Measurements from ENCODE around the gene SBK1. TPM values are rescaled to one million over a fixed set of nuclear protein-coding genes. Genes with fewer than 3 reads are reported as not detected.

SBK1 gene
- total RNA-seq, 1 experiment from 2014 or later = 18.4 TPM

DNA sequence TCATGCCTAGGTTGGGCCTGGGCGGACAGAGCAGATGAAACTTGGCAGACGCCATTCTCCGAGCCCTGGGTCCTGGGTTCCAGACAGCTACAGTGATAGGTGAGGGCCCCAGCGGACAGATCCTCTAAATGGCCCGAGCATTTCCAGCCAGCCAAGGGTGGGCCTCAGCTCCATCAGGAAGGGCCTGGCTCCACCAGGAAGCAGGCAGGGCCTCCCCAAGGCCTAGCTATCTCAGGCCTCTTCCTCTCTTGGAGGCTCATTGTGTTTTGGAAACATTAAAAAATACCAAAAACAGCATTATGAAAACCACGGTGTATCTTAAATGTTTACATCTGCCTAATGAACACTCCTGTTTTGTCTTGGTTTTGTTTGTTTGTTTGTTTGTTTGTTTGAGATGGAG, 38.2 kb upstream of the SBK1 start:
- Histone ChIP-seq H3K9me3 (ENCODE audit: insufficient read depth, low read depth) (no peaks in the 10 kb centered on the region), H3K79me2 (ENCODE audit: low read depth) (no peaks in the 10 kb centered on the region), H3K36me3 (ENCODE audit: low read depth) (no peaks in the 10 kb centered on the region), H3K27ac (no peak overlapping the region), H3K4me1 (replicated peaks; ENCODE audit: insufficient read depth) (no peaks in the 10 kb centered on the region), H3K4me2 (no peak overlapping the region), H4K20me1 (ENCODE audit: insufficient read depth) (no peaks in the 10 kb centered on the region), H3K4me3 (no peak overlapping the region), H3K9me2 (ENCODE audit: insufficient read depth) (no peaks in the 10 kb centered on the region), H2AFZ (no peak overlapping the region), H3F3A (ENCODE audit: insufficient read depth, low read depth) (no peaks in the 10 kb centered on the region), H3K27me3 (ENCODE audit: insufficient read depth, low read depth) (peaks cover 5% of the 10 kb centered on the region; the same call in 1 of the 2 replicates)
- no TSS peak for BruUV-seq (replicated peaks)
- no peak for DNase-seq
- no peak for TF ChIP-seq EZH2 (IDR thresholded peaks at IDR 0.05; ENCODE audit: low read depth)
- TF ChIP-seq, protein P1, sequence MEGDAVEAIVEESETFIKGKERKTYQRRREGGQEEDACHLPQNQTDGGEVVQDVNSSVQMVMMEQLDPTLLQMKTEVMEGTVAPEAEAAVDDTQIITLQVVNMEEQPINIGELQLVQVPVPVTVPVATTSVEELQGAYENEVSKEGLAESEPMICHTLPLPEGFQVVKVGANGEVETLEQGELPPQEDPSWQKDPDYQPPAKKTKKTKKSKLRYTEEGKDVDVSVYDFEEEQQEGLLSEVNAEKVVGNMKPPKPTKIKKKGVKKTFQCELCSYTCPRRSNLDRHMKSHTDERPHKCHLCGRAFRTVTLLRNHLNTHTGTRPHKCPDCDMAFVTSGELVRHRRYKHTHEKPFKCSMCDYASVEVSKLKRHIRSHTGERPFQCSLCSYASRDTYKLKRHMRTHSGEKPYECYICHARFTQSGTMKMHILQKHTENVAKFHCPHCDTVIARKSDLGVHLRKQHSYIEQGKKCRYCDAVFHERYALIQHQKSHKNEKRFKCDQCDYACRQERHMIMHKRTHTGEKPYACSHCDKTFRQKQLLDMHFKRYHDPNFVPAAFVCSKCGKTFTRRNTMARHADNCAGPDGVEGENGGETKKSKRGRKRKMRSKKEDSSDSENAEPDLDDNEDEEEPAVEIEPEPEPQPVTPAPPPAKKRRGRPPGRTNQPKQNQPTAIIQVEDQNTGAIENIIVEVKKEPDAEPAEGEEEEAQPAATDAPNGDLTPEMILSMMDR (conservative IDR thresholded peaks at IDR 0.05) = no peak
- CTCF ChIA-PET = no interaction called here
- intact Hi-C loops (cut with micrococcal nuclease; ENCODE audit: unreplicated experiment) = no loop called here
- POLR2A ChIA-PET (ENCODE audit: unreplicated experiment) = no interaction called here

DNA sequence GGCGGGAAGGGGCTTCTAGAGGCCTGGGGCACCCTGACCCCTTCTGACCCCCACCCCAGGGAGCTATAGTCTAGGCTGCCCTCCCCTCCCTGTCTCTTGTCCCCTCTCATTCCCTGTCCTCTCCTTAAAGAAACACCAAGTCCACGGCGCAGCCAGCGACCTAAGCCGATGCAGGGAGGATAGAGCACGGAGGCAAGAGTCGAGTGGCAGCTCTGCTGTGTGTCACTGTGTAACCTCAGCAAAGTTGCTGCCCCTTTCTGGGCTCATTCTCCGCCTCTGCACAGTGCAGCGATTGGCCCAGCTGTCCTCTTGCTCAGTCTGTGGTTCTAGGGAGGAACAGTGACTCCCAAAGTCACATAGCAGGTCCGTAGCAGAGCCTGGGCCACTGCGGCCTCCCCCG, 36.5 kb upstream of the SBK1 start:
- Histone ChIP-seq H2AFZ (no peak overlapping the region), H3K4me1 (replicated peaks; ENCODE audit: insufficient read depth) (no peaks in the 10 kb centered on the region), H3K4me2 (no peak overlapping the region), H3K27me3 (ENCODE audit: insufficient read depth, low read depth) (peaks cover 5% of the 10 kb centered on the region; the same call in 1 of the 2 replicates), H4K20me1 (ENCODE audit: insufficient read depth) (no peaks in the 10 kb centered on the region), H3K79me2 (ENCODE audit: low read depth) (no peaks in the 10 kb centered on the region), H3F3A (ENCODE audit: insufficient read depth, low read depth) (no peaks in the 10 kb centered on the region), H3K4me3 (no peak overlapping the region), H3K27ac (no peak overlapping the region), H3K9me3 (ENCODE audit: insufficient read depth, low read depth) (no peaks in the 10 kb centered on the region), H3K36me3 (ENCODE audit: low read depth) (no peaks in the 10 kb centered on the region), H3K9me2 (ENCODE audit: insufficient read depth) (no peaks in the 10 kb centered on the region)
- no peak for DNase-seq
- intact Hi-C loops (cut with micrococcal nuclease; ENCODE audit: unreplicated experiment) = no loop called here
- BruUV-seq (replicated peaks) = no TSS peak
- ChIA-PET CTCF (no interaction called here), POLR2A (ENCODE audit: unreplicated experiment) (no interaction called here)
- TF ChIP-seq, protein P1 (conservative IDR thresholded peaks at IDR 0.05) = no peak
- no peak for TF ChIP-seq EZH2 (IDR thresholded peaks at IDR 0.05; ENCODE audit: low read depth)

DNA sequence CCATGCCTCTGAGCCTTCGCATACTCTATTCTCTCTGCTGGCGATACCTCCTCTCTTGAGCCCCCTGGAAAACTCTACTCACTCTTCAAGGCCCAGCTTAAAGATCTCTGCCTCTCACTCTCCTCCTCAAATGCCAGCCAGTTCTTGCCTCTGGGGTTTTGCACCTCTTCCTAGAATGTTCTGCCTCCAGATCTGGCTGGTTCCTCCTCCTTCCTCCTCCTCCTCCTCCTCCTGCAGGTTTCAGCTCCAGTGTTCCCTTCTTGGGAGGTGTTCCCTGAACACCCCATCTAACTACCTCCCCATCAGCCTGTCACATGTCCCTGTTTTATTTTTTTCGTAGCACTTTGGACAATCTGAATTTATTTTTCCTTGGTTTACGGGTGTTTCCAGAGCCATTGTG, 35.1 kb upstream of the SBK1 start:
- BruUV-seq (replicated peaks) = no TSS peak
- CTCF ChIA-PET = no interaction called here

More for the DNA sequence above, 35.1 kb upstream of the SBK1 start:
- Histone ChIP-seq H3K4me1 (replicated peaks; ENCODE audit: insufficient read depth) (no peaks in the 10 kb centered on the region), H2AFZ (no peak overlapping the region), H3K27ac (no peak overlapping the region), H3K4me3 (no peak overlapping the region), H3K27me3 (ENCODE audit: insufficient read depth, low read depth) (peaks cover 2% of the 10 kb centered on the region; the same call in 1 of the 2 replicates), H3K79me2 (ENCODE audit: low read depth) (no peaks in the 10 kb centered on the region), H3K36me3 (ENCODE audit: low read depth) (no peaks in the 10 kb centered on the region), H3K4me2 (no peak overlapping the region), H3K9me2 (ENCODE audit: insufficient read depth) (no peaks in the 10 kb centered on the region), H3K9me3 (ENCODE audit: insufficient read depth, low read depth) (no peaks in the 10 kb centered on the region), H4K20me1 (ENCODE audit: insufficient read depth) (no peaks in the 10 kb centered on the region), H3F3A (ENCODE audit: insufficient read depth, low read depth) (no peaks in the 10 kb centered on the region)
- POLR2A ChIA-PET (ENCODE audit: unreplicated experiment) = no interaction called here
- intact Hi-C loops (cut with micrococcal nuclease; ENCODE audit: unreplicated experiment) = no loop called here
- DNase-seq = peak in 1 of 2 experiments; percentile 20
- TF ChIP-seq EZH2 (IDR thresholded peaks at IDR 0.05; ENCODE audit: low read depth) = no peak
- TF ChIP-seq, protein P1 (conservative IDR thresholded peaks at IDR 0.05) = no peak
